Colonic mucosa (tissue), 4 donors: Measurements from ENCODE around the gene MNDA. TPM values are rescaled to one million over a fixed set of nuclear protein-coding genes. Genes with fewer than 3 reads are reported as not detected.

Source experiments
- DNase-seq: peaks from one replicate; pipeline ENCODE4 v3.0.0-alpha.2; 2020
- H3K27ac ChIP-seq: fragments of 200-600 bp; one replicate; pipeline ENCODE4 v1.8.0; 2021
- H3K27me3 ChIP-seq: fragments of 200-600 bp; one replicate; pipeline ENCODE4 v1.8.0; 2021
- H3K36me3 ChIP-seq: fragments of 200-600 bp; one replicate; pipeline ENCODE4 v1.8.0; 2021
- H3K4me1 ChIP-seq: fragments of 200-600 bp; one replicate; pipeline ENCODE4 v1.8.0; 2021; ENCODE audit warnings: mild to moderate bottlenecking
- H3K4me3 ChIP-seq: fragments of 200-600 bp; one replicate; pipeline ENCODE4 v1.8.0; 2021
- H3K9ac ChIP-seq, 2 donors: one replicate each; pipeline ENCODE4 v1.7.0; 2013; ENCODE audit warnings: control low read depth in 2 of 2, low read depth in 2 of 2, low read length in 2 of 2
- H3K9me3 ChIP-seq: fragments of 200-600 bp; one replicate; pipeline ENCODE4 v1.8.0; 2021
- intact Hi-C: fragments of 100-400 bp; cut with DNase I; formaldehyde crosslinking; loops from one replicate; pipeline ENCODE4 v1.14.1; 2022
- total RNA-seq, 2 donors: library from RNA; stranded (reverse); fragmentation: NEBNext Ultra II Directional in 1 of 2; extraction: Animal tissue kit (Norgen Biotek cat#: 25700) in 1 of 2; gene quantifications; one replicate each; pipeline ENCODE4 v1.2.1, GENCODE V29; 2021
- TF ChIP-seq, protein P1 (sequence below): fragments of 200-600 bp; IDR thresholded peaks from one replicate; pipeline ENCODE4 v1.8.0; 2022; ENCODE audit warnings: antibody characterized with exemption, mild to moderate bottlenecking
- donor health status: healthy.
- donor health status: DM: no; HTN: no; CAD: no.
- donor health status: DM: no; HTN: no; CAD: no.

MNDA gene
- total RNA-seq = 1 to 10 TPM in 1 of 2 donors, under 1 TPM in 1; 0.37 to 4.1 TPM

DNA sequence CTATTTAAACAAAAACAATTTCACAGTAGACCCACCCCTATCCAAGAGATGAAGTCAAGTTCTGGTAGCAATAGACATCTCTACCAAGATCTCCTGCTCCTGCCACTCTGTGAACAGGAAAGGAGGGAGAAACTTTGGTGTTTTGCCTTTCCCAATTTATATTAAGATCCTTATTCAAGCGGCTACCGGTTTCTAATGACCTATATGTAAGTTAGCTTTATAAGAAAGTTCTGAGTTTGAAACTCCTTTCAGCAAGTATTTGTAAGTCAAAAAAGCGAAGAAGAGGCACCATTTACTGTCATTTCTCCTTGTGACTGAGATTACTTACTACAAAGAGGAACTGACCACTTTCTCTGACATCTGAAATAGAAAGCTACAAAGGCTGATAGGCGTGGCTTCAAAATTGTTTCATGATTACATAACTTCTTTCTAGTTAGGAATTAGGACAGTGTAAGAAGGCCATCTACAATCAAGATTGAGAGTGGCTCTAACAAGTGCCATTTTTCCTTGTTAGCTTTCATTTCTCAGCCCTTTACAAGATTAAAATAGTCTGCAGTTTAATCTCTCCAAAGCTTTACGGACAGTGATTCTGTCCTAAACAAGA is at the start of gene MNDA:
Gene MNDA (plus strand): TSS at position 448 of the 604 bp plus-strand sequence. CDS start 10,803 bp downstream, outside the sequence.
- no peaks in the 10 kb centered on the region for H3K27me3 ChIP-seq
- TF ChIP-seq, protein P1, sequence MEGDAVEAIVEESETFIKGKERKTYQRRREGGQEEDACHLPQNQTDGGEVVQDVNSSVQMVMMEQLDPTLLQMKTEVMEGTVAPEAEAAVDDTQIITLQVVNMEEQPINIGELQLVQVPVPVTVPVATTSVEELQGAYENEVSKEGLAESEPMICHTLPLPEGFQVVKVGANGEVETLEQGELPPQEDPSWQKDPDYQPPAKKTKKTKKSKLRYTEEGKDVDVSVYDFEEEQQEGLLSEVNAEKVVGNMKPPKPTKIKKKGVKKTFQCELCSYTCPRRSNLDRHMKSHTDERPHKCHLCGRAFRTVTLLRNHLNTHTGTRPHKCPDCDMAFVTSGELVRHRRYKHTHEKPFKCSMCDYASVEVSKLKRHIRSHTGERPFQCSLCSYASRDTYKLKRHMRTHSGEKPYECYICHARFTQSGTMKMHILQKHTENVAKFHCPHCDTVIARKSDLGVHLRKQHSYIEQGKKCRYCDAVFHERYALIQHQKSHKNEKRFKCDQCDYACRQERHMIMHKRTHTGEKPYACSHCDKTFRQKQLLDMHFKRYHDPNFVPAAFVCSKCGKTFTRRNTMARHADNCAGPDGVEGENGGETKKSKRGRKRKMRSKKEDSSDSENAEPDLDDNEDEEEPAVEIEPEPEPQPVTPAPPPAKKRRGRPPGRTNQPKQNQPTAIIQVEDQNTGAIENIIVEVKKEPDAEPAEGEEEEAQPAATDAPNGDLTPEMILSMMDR = no peak
- no peaks in the 10 kb centered on the region for H3K4me1 ChIP-seq
- intact Hi-C loops = no loop called here
- H3K36me3 ChIP-seq = no peaks in the 10 kb centered on the region
- H3K4me3 ChIP-seq = no peak within 1 kb of the TSS
- H3K9me3 ChIP-seq = peaks cover 7% of the 10 kb centered on the region
- no peak for DNase-seq
- H3K27ac ChIP-seq = no peak within 1 kb of the TSS
- no peak within 1 kb of the TSS for H3K9ac ChIP-seq

DNA sequence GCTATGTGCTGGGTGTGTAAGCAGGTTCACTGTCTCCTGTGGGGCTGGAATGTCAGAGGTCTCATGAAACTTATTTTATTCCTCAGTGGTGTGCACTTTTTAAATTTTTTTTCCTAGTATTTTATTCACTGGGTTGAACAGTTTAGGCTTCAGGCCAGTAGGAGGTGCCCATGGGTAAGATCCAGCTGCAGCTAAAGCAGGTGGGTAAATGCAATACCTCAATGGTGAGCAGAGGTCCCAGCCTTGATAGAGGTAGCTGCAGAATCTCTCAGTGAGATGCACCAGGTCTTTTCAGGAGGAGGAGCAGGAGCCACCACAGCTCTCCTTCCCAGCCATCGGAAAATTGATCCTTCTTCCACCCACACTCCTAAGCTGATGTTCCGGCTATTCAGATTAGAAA is 37.5 kb upstream of the MNDA start:
- Histone ChIP-seq H3K27ac (no peak overlapping the region), H3K9ac (no peak overlapping the region), H3K4me3 (no peak overlapping the region), H3K27me3 (no peaks in the 10 kb centered on the region), H3K9me3 (no peaks in the 10 kb centered on the region), H3K4me1 (no peaks in the 10 kb centered on the region), H3K36me3 (no peaks in the 10 kb centered on the region)
- intact Hi-C loops = no loop called here
- TF ChIP-seq, protein P1 = no peak
- no peak for DNase-seq

DNA sequence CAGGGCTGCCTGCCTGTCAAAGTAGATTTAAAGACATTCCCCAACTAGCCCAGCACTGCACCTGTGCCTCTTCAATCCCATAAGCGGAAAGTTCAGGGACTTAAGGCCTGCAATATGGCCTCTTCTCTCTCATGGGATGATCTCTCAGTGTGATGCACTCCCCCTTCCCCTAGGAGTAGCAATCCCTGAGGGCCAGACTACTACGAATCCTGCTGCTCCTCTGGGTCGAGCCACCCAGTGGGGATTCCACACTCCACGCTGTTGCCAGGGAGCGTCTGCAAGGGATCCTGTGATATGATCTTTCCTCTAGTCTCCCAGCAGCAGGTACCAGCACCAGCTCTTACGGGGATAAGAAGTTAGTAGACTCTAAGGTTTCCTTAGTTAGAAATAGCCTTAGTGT is 36.9 kb upstream of the MNDA start:
- no peaks in the 10 kb centered on the region for H3K27me3 ChIP-seq

DNA sequence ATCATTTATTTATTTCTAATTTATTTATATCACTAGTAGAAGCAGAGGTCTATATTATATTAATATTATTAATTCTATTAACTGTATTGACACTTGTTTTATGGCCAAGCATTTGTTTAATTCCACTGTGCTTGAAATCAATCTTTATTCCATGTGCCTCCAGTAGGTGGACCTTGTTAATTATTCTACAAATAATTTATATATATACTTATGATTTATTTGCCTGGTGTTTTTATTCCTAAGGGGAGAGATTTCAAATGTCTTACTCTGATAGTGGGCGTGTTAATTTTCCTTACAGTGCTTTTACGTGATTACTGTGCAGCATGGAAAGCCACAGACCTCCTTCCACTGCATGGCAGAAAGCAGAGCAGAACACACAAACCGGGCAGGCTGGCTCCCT is 32.6 kb upstream of the MNDA start:
- H3K27ac ChIP-seq = no peak overlapping the region
- intact Hi-C loops = no loop called here
- TF ChIP-seq, protein P1 = no peak
- H3K36me3 ChIP-seq = no peaks in the 10 kb centered on the region
- no peak for DNase-seq
- no peaks in the 10 kb centered on the region for H3K4me1 ChIP-seq
- no peaks in the 10 kb centered on the region for H3K9me3 ChIP-seq
- H3K9ac ChIP-seq = no peak overlapping the region
- no peak overlapping the region for H3K4me3 ChIP-seq
- no peaks in the 10 kb centered on the region for H3K27me3 ChIP-seq

More for the DNA sequence above, 36.9 kb upstream of the MNDA start:
- Histone ChIP-seq H3K4me3 (no peak overlapping the region), H3K4me1 (no peaks in the 10 kb centered on the region), H3K9me3 (no peaks in the 10 kb centered on the region), H3K9ac (no peak overlapping the region), H3K36me3 (no peaks in the 10 kb centered on the region), H3K27ac (no peak overlapping the region)
- no peak for DNase-seq
- intact Hi-C loops = no loop called here
- TF ChIP-seq, protein P1 = no peak

DNA sequence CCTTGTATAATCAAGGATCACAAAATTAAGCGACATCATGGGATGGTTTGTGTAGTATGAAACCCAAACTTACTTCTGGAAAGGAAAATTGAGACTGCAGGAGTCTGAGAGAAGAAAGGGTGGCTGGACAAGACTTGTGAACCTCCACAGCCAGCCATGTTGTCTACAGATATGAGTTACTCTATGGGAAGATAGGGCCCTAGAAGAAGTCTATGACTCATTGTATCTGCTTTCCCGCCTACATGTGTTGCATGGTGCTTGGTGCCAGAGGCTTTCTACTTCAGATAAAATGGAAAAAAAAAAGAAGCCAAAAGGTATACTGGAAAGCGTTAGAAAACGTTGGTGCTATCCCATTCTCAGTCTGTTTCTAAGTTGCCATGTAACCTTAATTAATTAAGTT is 31.5 kb upstream of the MNDA start:
- Histone ChIP-seq H3K36me3 (no peaks in the 10 kb centered on the region), H3K4me1 (no peaks in the 10 kb centered on the region), H3K27me3 (no peaks in the 10 kb centered on the region), H3K4me3 (no peak overlapping the region), H3K9me3 (no peaks in the 10 kb centered on the region), H3K27ac (no peak overlapping the region), H3K9ac (no peak overlapping the region)
- TF ChIP-seq, protein P1 = no peak
- no peak for DNase-seq
- intact Hi-C loops = no loop called here
